KOPT-K1 (cell line): ENCODE measurements around the gene PNPLA7.

Source experiments
- H3K27ac ChIP-seq: fragments of 200-600 bp; sonication (generic); 2 replicates; pipeline ENCODE4 v1.5.1; 2016; ENCODE audit warnings: antibody characterized with exemption, mild to moderate bottlenecking, low read depth, low read length; ENCODE audit not compliant: poor library complexity, severe bottlenecking
- H3K36me3 ChIP-seq: fragments of 200-600 bp; sonication (generic); 2 replicates; pipeline ENCODE4 v1.5.1; 2017; ENCODE audit warnings: antibody characterized with exemption, mild to moderate bottlenecking, low read length, moderate library complexity; ENCODE audit not compliant: insufficient read depth
- H3K9me3 ChIP-seq: fragments of 200-600 bp; sonication (generic); 2 replicates; pipeline ENCODE4 v1.5.1; 2017; ENCODE audit warnings: antibody characterized with exemption, low read length, mild to moderate bottlenecking; ENCODE audit not compliant: insufficient read depth, poor library complexity, severe bottlenecking

The PNPLA7 gene

GRCh38 chr9:137462396-137462985 is 87.7 kb downstream of the PNPLA7 start:
- no peaks in the 10 kb centered on the region for H3K36me3 ChIP-seq
- no peak overlapping the region for H3K27ac ChIP-seq
- no peaks in the 10 kb centered on the region for H3K9me3 ChIP-seq

GRCh38 chr9:137461663-137462395 is 88.4 kb downstream of the PNPLA7 start:
- Histone ChIP-seq H3K9me3 (no peaks in the 10 kb centered on the region), H3K27ac (no peak overlapping the region), H3K36me3 (no peaks in the 10 kb centered on the region)

DNA sequence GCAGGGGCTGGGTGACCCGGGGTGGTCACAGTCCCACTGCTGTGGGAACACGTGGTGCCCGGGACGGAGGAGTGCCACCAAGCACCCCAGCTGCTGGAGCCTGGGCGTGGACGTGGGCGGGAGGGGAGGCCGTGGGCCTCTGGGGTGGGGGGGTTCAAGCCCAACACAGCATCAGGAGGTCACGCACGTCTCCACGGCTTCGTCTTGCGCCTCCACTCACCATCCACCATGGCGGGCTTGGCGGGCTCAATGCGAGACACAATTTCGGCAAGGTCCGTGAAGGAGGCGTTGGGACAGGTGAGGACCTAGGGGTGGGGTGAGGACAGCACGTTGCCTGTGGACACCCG is 88.9 kb downstream of the PNPLA7 start:
- Histone ChIP-seq H3K36me3 (no peaks in the 10 kb centered on the region), H3K27ac (no peak overlapping the region), H3K9me3 (no peaks in the 10 kb centered on the region)

- no peaks in the 10 kb centered on the region for H3K36me3 ChIP-seq
- no peak overlapping the region for H3K27ac ChIP-seq
- no peaks in the 10 kb centered on the region for H3K9me3 ChIP-seq
These were observed 89.6 kb downstream of the PNPLA7 start for GRCh38 chr9:137460363-137461315.

DNA sequence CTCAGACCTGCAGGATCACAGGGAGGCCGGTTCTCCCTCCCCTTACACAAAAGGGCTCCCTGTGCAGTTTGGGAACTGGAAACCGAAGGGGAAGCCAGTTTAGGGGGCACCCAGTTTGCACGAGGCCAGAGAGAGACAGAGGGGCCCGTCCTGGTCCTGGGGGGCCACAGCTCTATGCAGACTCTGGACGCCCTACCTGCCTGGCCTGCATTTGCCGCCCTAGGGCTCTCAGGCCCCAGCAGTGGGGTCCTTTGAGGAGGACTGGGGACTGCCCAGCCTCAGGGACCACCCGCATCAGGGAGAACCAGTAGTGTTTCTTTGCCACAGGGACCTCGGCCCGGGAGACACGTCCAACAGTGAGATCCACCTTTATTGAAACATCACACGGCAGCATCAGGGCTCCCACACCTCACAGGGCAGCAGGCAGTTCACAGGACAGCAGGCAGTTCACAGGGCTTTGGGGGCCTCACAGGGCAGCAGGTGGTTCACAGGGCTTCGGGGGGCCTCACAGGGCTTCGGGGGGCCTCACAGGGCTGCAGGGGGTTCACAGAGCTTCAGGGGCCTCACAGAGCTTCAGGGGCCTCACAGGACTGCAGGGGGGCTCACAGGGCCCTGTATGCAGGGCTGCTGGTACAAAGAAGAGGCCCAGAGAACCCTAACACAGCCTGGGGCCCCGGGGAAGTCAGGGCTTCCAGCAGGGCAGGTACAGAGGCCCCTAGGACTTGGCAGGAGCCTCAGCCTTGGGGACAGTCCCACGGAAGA is 90.4 kb downstream of the PNPLA7 start:
- H3K27ac ChIP-seq = no peak overlapping the region

GRCh38 chr9:137459152-137459600 is 91.0 kb downstream of the PNPLA7 start, which contains the start of gene NSMF:
TSS of gene NSMF (minus strand) at chr9:137459334. CDS start at chr9:137459102, 232 bp downstream.
- no peak within 1 kb of the TSS for H3K27ac ChIP-seq
- no peaks in the 10 kb centered on the region for H3K9me3 ChIP-seq
- H3K36me3 ChIP-seq = no peaks in the 10 kb centered on the region

More for the DNA sequence above, 90.4 kb downstream of the PNPLA7 start:
- no peaks in the 10 kb centered on the region for H3K9me3 ChIP-seq
- no peaks in the 10 kb centered on the region for H3K36me3 ChIP-seq

- Histone ChIP-seq H3K27ac (no peak overlapping the region), H3K9me3 (no peaks in the 10 kb centered on the region), H3K36me3 (no peaks in the 10 kb centered on the region)
These were observed 91.7 kb downstream of the PNPLA7 start for GRCh38 chr9:137458194-137459151.

GRCh38 chr9:137457406-137458193 is 92.6 kb downstream of the PNPLA7 start:
- no peak overlapping the region for H3K27ac ChIP-seq
- H3K9me3 ChIP-seq = no peaks in the 10 kb centered on the region
- H3K36me3 ChIP-seq = no peaks in the 10 kb centered on the region

- Histone ChIP-seq H3K36me3 (no peaks in the 10 kb centered on the region), H3K27ac (no peak overlapping the region), H3K9me3 (no peaks in the 10 kb centered on the region)
These were observed 93.3 kb downstream of the PNPLA7 start for GRCh38 chr9:137456864-137457405.

DNA sequence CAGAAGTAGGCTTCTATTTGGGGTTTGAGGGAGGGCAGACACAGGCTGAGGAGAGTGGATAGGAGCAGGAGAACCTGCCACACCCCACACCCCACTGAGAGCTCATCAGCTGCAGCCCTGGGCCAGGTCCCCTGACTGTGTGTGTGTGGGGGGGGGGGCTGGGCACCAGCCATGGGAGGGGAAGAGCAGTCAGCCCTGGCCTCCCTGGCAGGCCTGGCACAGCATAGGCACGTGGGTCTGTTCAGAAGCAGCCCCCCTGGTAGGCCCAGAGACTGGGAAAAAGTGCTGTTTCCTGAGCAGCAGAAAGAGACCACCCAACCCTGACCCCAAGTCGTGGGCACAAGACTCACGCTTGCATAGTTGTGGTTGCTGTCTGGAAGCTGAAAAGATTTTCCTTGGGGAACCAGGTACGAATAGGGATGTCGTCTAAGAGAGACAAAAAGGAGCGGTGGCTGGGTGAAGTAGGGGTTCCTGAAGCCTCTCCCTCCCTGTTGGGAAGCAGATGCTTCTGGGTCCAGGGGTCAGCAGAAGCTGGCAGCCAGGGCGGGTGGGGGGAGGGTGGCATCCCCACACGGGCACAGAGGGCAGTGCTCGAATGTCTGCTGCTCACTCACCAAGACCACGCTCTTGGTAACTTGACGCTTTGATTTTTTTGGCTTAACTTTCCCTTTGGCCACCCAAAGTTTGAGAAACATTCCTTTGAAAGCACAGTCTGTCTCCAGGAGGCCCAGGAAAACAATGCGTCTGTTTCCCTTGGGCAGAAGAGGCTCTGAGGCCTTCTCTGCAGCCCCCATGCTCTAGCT is 93.9 kb downstream of the PNPLA7 start:
- Histone ChIP-seq H3K9me3 (no peaks in the 10 kb centered on the region), H3K36me3 (no peaks in the 10 kb centered on the region), H3K27ac (no peak overlapping the region)

GRCh38 chr9:137455359-137455991 is 94.7 kb downstream of the PNPLA7 start:
- Histone ChIP-seq H3K27ac (no peak overlapping the region), H3K9me3 (no peaks in the 10 kb centered on the region), H3K36me3 (no peaks in the 10 kb centered on the region)
